NCI-H2196 treated with DMSO at 0.1 percent for 48 hours (cell line): ENCODE measurements around the gene SENP8.

Source experiments
- DNase-seq: peaks from one replicate; lab custom pipeline; 2025; ENCODE audit not compliant: unreplicated experiment; lab: John Stamatoyannopoulos, UW

The SENP8 gene

GRCh38 chr15:72173864-72174550, 55.8 kb downstream of the SENP8 start:
- DNase-seq: no peak

GRCh38 chr15:72174551-72175165, 56.5 kb downstream of the SENP8 start:
- DNase-seq: no peak

GRCh38 chr15:72175186-72176044, 57.2 kb downstream of the SENP8 start:
- no peak for DNase-seq

DNA sequence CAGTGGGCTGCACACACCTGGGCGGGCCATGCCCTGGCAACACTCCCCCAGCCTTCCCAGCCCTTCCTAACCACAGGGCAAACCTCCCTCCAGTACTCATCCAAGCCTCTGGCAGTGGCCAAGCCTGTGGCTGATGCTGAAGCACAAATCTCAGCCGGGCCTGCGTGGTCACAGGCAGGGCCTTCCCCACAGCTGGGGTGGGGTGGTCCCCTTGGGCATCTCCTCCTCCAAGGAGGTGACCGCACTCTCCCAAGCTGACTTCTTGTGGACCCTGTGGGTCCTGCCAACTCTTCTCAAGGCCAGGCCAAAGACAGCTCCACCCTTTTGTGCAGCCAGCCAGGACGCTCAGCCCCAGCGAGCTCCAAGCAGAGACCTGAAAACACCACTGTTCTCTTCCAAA, 58.0 kb downstream of the SENP8 start:
- DNase-seq: no peak

DNA sequence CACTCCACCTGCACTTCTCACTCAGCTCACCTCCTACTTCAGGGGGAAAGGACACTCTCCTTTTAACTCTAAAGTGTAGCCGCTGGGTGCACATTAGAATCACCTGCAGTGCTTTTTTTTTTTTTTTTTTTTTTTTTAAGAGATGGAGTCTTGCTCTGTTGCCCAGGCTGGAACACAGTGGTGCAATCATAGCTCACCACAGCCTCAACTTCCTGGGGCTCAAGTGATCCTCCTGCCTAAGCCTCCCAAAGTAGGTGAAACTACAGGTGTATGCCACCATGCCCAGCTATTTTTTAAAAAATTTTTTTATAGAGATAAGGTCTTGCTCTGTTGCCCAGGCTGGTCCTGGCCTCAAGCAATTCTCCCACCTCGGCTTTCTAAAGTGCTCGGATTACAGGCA, 58.5 kb downstream of the SENP8 start:
- DNase-seq: no peak

DNA sequence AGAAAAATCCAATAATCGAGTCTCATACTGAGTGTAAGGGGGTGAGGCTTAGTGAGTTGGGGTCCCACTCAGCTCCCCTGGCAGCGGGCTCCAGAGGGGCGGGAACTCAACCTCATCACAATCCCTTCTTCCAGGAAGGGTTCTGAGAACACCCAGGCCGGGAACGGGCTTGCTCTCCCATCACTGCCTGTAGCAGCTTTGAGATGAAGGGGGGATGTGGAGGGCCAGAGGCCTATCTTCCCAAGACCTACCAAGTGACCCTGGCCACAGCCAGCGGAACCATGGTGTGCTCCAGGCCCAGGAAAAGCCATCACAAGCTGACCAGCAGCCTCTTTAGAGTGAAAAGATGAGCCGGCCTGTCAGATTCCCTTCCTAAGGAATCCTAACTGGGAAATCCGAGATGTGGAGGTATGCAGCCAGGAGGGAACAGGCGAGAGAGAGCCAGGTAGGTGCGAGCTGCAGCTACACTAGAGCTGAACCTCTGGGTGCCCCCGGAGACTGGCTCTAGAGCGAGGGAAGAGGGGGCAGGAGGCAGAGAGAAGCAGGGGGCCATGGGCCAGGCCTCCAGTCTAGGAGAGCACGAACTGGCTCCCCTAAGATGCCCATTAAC, 60.9 kb downstream of the SENP8 start:
- no peak for DNase-seq

GRCh38 chr15:72179950-72180581, 61.9 kb downstream of the SENP8 start:
- no peak for DNase-seq

GRCh38 chr15:72180761-72181324, 62.6 kb downstream of the SENP8 start:
- DNase-seq: no peak

- DNase-seq: no peak
Measured at GRCh38 chr15:72182244-72182643, 64.0 kb downstream of the SENP8 start.

DNA sequence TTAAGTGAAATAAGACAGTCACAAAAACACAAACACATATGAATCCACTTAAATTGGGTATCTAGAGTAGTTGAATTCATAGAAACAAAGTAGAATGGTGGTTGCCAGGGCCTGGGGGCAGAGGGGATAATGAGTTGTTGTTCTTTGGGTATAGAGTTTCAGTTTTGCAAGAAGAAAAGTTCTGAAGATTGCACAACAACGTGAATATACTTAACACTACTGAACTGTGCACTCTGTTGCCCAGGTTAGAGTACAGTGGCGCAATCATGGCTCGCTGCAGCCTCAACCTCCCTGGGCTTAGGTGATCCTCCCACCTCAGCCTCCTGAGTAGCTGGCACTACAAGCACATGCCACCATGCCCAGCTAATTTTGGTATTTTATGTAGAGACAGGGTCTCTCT, 64.5 kb downstream of the SENP8 start:
- no peak for DNase-seq

- no peak for DNase-seq
Measured at GRCh38 chr15:72183781-72184164, 65.6 kb downstream of the SENP8 start.

GRCh38 chr15:72184165-72184811, 66.1 kb downstream of the SENP8 start:
- no peak for DNase-seq

DNA sequence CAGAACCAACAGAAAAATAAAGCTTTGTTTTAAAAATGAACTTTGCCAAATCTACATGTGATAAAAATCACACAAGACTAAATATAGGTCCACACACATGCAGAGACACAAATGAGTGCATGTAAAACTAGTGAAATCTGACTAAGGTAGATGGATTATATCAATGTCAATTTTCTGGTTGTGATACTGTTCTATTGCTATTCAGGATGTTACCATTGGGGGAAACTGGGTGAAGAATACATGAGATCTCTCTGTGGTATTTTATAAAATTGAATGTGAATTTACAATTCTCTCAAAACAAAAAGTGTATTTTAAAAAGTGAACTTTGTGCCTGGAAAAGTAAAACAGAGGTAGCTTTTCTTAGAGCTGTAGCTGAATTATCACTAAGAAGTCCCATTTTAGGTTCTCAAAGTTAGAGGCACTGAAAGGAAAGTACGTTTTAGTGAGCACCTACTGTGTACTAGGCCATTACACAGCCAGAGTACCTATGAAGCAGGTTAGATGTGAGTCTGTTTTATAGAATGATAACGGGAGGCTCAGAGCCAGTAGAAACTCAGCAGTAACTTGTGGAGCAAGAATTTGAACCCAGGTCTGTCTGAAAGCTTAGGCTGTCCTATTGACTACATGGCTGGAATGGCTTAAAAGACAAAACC, 71.2 kb downstream of the SENP8 start:
- no peak for DNase-seq

- DNase-seq: no peak
Measured at GRCh38 chr15:72192416-72192815, 74.2 kb downstream of the SENP8 start.
